Measurements from ENCODE around the gene APOC1. TPM values are rescaled to one million over a fixed set of nuclear protein-coding genes. Genes with fewer than 3 reads are reported as not detected.

The APOC1 gene
- total RNA-seq, 1 donor from 2014 or later, result 1.2 TPM

GRCh38 chr19:44948237-44948636 is 33.8 kb downstream of the APOC1 start:
- Mint-ChIP-seq H3K4me1 (peaks cover 9% of the 10 kb centered on the region), H3K27ac (no peak overlapping the region), H3K9me3 (no peaks in the 10 kb centered on the region), H3K36me3 (ENCODE audit: low read depth) (peaks cover 6% of the 10 kb centered on the region), H3K4me3 (no peak overlapping the region), H3K27me3 (no peaks in the 10 kb centered on the region)
- ATAC-seq (ENCODE audit: low read depth), result no peak
- POLR2A ChIA-PET, result no interaction called here
- CTCF ChIA-PET, result no interaction called here
- no peak for DNase-seq
- intact Hi-C loops (cut with micrococcal nuclease), result no loop called here
- TF ChIP-seq CTCF (IDR thresholded peaks at IDR 0.05), result no peak

GRCh38 chr19:44948763-44949374 is 34.5 kb downstream of the APOC1 start:
- POLR2A ChIA-PET, result interaction anchor here (0.6 kb wide), 1 partner anchor 252 kb away, joined by 4 read pairs; no protein-coding TSS in a partner anchor
- peaks cover 6% of the 10 kb centered on the region for H3K36me3 Mint-ChIP-seq (ENCODE audit: low read depth)
- CTCF ChIA-PET, result no interaction called here
- no peaks in the 10 kb centered on the region for H3K27me3 Mint-ChIP-seq
- no peak overlapping the region for H3K27ac Mint-ChIP-seq
- DNase-seq (no peak), ATAC-seq (ENCODE audit: low read depth) (no peak)
- no peaks in the 10 kb centered on the region for H3K9me3 Mint-ChIP-seq
- no peak overlapping the region for H3K4me3 Mint-ChIP-seq
- intact Hi-C loops (cut with micrococcal nuclease), result no loop called here
- H3K4me1 Mint-ChIP-seq, result peaks cover 8% of the 10 kb centered on the region
- TF ChIP-seq CTCF (IDR thresholded peaks at IDR 0.05), result no peak

- Mint-ChIP-seq H3K4me1 (peaks cover 8% of the 10 kb centered on the region), H3K27me3 (no peaks in the 10 kb centered on the region), H3K4me3 (no peak overlapping the region), H3K27ac (no peak overlapping the region), H3K36me3 (ENCODE audit: low read depth) (peaks cover 8% of the 10 kb centered on the region), H3K9me3 (no peaks in the 10 kb centered on the region)
- DNase-seq (no peak), ATAC-seq (ENCODE audit: low read depth) (no peak)
- intact Hi-C loops (cut with micrococcal nuclease), result no loop called here
- CTCF ChIA-PET, result no interaction called here
- POLR2A ChIA-PET, result no interaction called here
- no peak for TF ChIP-seq CTCF (IDR thresholded peaks at IDR 0.05)
Observed at GRCh38 chr19:44949550-44949949, 35.1 kb downstream of the APOC1 start.

- Mint-ChIP-seq H3K9me3 (no peaks in the 10 kb centered on the region), H3K27me3 (no peaks in the 10 kb centered on the region), H3K27ac (no peak overlapping the region), H3K4me1 (peaks cover 24% of the 10 kb centered on the region), H3K36me3 (ENCODE audit: low read depth) (peaks cover 18% of the 10 kb centered on the region), H3K4me3 (no peak overlapping the region)
- ATAC-seq (ENCODE audit: low read depth), result no peak
- ChIA-PET CTCF (interaction anchor here (0.7 to 2.7 kb wide), 10 partner anchors 10 to 295 kb away, joined by 3 to 10 read pairs (median 4); partner anchors contain the start of gene APOE), POLR2A (interaction anchor here (0.6 to 1.2 kb wide), 3 partner anchors 50 to 228 kb away, joined by 3 to 9 read pairs (median 4); partner anchors contain the start of gene RELB)
- no peak for TF ChIP-seq CTCF (IDR thresholded peaks at IDR 0.05)
- intact Hi-C loops (cut with micrococcal nuclease), result loop anchor here (1.0 to 5.0 kb wide), 3 partner anchors 48 to 262 kb away; no protein-coding TSS in a partner anchor
- DNase-seq, result no peak
Observed at GRCh38 chr19:44951179-44952159, 37.1 kb downstream of the APOC1 start.

- H3K4me1 Mint-ChIP-seq, result peaks cover 50% of the 10 kb centered on the region
- H3K27me3 Mint-ChIP-seq, result no peaks in the 10 kb centered on the region
- intact Hi-C loops (cut with micrococcal nuclease), result loop anchor here (1.0 to 5.0 kb wide), 3 partner anchors 10 to 182 kb away; partner anchors contain the start of gene APOC1
- DNase-seq (no peak), ATAC-seq (ENCODE audit: low read depth) (no peak)
- no peak for TF ChIP-seq CTCF (IDR thresholded peaks at IDR 0.05)
- peaks cover 18% of the 10 kb centered on the region for H3K36me3 Mint-ChIP-seq (ENCODE audit: low read depth)
- H3K27ac Mint-ChIP-seq, result peak overlapping the region; percentile 97
- CTCF ChIA-PET, result interaction anchor here (0.9 to 1.0 kb wide), 2 partner anchors 155 to 231 kb away, joined by 3 to 4 read pairs; no protein-coding TSS in a partner anchor
- POLR2A ChIA-PET, result interaction anchor here (0.6 to 2.5 kb wide), 22 partner anchors 11 to 949 kb away, joined by 3 to 34 read pairs (median 5); partner anchors contain the start of genes APOE, BLOC1S3, CLASRP and PPP1R37
- peak overlapping the region; percentile 97 for H3K4me3 Mint-ChIP-seq
- H3K9me3 Mint-ChIP-seq, result no peaks in the 10 kb centered on the region
Observed at GRCh38 chr19:44954278-44954648, 39.9 kb downstream of the APOC1 start.
